Measurements from ENCODE around the gene TPRG1.

The TPRG1 gene

GRCh38 chr3:189282741-189283140 lies 111.0 kb downstream of the TPRG1 start:
- no peak for DNase-seq (ENCODE audit: low read depth)

DNA sequence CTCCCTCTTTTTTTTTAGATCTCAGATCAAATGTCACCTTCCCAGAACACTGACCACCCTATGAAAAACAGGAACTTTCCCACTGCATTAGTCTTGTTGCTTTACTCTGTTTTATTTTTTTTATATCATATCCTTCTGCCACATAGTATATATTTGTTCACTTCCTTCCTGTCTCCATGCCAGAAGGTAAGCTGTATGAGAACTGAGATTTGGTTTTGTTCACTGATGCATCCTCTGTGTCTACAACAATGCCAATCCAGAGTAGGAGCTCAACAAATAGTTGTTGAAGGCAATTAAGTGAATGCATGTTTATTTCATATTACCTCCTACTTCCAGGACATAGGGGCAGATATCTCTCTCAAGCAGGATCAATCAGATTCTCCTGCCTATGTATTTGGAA lies 114.4 kb downstream of the TPRG1 start:
- DNase-seq (ENCODE audit: low read depth): no peak

DNA sequence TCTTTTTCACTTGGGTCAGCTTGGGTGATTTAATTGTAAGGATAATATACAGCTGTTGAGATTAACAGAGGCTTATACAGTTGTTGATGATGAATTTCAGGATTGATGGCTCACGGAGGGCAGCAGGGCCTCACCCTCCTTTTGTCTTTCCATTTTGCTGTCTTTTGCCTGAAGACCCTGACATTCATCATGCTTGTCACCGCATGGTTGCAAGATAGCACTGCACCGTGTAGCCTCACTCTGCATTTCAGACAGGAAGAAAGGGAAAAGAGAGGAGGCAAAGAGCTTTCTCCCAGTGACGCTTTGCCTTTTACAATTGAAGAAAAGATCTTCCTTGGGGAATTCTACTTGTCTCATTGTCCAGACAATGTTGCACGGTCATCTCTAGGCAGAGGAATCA lies 115.1 kb downstream of the TPRG1 start:
- no peak for DNase-seq (ENCODE audit: low read depth)

DNA sequence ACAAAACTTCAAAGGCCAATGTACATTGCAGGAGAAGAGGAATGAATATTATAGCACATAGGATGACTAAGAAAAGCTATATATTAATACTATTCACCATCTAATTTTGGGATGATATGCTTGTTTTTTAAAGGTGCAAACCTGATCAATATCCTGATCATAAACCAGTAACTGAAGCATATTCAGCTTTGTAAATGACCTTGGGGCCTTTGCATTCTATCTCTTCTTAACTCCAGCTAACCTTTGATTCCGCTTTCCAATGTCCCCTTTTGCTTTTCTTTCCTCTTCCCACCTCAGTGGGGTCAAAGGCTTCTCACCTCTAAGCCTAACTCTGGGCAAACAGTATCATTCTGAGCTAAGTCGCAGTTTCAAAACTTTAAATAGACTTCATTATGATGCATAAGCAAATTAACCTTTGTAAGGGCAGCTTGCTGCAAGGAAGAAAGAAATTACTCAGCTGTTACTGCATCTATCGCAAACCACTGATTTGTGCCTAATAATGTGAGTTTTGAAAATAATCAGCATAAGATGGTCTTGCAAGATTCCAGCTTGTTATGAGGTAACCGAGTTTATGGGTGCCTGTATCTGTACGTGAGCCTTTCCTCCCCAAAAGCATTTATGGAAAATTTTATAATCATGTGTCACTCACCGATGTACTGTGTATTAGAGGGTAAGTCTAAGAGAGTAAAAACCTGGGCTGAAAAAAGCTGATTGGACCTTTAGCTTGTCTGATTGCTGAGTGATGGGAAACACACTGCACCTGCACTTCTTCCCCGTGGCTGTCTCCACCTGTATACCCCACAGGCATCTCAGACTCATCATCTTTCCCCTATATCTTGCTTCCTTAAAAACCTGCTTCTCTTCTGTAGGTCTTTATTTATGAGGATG lies 116.8 kb downstream of the TPRG1 start:
- DNase-seq (ENCODE audit: low read depth): no peak

DNA sequence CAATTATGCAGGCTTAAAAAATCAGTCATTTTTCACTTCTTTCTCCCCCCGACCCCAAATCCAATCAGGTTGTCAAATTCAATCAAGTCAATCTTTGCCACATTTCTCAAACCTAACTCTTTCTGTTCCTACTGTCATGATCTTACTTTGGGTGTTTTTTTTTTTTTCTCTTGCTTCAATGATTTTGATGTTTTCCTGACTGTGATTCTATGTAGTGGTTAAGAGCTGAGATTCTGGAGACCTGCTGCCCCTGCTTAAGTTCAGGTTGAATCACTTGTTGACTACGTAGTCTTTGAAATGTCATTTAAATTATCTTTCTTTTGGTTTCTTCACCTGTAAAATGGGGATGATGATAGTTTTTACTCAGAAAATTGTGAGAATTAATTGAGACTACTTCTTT lies 117.5 kb downstream of the TPRG1 start:
- no peak for DNase-seq (ENCODE audit: low read depth)

GRCh38 chr3:189292667-189293484 lies 121.1 kb downstream of the TPRG1 start:
- DNase-seq (ENCODE audit: low read depth): no peak

- DNase-seq (ENCODE audit: low read depth): no peak
These were observed 122.9 kb downstream of the TPRG1 start for GRCh38 chr3:189294649-189295048.

GRCh38 chr3:189295089-189295488 lies 123.3 kb downstream of the TPRG1 start:
- DNase-seq (ENCODE audit: low read depth): no peak

- DNase-seq (ENCODE audit: low read depth): no peak
These were observed 126.2 kb downstream of the TPRG1 start for GRCh38 chr3:189297932-189298331.

DNA sequence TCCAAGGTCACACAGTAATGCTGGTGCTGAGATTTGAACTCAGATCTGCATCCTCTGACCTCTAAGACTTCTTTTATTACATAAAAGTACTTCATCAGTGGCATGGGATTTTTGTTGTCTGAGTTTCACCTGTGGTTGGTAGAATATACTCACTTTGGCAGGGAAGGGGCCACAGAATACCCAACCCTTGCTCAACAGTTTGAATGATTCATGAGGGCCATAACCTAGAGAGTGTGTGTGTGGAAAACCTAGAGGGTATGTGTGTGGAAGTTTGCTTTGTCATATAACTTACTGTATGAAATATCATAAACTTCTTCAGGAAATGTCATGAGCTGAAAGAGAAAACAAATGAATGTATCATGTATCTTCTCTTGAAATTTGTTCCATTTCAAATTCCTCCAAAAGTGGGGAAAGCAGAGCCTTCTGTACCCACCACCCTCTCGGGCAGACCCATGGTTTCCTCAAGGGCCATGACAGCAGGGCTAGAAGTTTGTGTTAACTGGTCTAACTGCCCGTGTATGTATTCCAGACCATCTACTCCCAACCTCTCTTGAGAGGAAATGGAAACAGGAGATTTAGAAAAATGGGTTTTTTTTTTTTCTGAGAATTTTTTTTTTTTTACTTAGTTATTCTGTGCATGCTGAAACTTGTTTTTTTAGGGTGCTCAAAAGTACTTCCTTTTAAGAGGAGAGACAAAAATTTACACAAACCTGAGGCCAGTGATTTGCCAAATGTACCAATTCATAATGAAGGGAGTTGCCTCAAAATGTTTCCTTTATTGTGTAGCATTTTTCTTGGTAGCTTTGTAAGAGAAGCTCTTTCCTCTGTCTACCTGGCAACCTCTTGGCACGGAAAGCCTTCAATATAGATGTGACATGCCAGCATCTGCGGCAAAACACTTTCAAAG lies 127.0 kb downstream of the TPRG1 start:
- DNase-seq (ENCODE audit: low read depth): no peak

DNA sequence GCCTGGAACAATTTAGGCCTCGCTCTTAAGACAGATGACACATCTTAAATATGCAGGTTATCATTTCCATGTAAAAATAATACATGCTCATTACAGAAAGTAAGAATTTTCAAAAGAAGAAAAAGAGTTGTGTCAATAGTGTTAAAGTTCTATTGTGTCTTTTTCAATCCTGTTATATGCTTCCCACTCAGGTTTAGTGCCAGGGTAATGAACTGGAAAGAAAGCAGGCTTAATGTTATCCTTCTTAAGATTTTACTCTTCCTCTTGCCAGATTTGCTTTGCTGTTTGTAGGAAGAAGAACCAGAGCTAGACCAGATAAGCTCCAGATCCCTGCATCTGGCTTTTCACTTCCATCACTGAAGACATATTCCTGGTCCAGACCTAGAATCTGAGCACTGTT lies 128.6 kb downstream of the TPRG1 start:
- DNase-seq (ENCODE audit: low read depth): no peak

GRCh38 chr3:189301479-189301878 lies 129.7 kb downstream of the TPRG1 start:
- no peak for DNase-seq (ENCODE audit: low read depth)

DNA sequence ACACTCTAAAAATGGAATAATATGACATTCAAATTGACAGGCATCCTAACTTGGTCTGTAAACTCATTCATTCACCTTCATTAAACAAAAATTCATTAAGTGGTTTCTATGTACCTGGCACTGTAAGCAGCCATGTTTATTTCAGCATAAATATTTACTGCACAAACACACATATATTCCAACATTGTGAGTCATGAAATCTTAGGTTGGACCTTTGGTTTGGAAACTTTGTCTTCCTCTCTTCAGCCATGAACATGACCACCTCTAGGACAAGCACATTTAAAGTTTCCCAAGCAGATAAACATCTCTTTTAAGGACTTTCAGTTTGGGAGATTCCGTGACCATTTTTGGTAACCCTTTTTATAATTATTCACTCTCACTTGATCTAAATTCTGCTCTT lies 131.8 kb downstream of the TPRG1 start:
- DNase-seq (ENCODE audit: low read depth): no peak

GRCh38 chr3:189304465-189305351 lies 132.9 kb downstream of the TPRG1 start:
- no peak for DNase-seq (ENCODE audit: low read depth)

DNA sequence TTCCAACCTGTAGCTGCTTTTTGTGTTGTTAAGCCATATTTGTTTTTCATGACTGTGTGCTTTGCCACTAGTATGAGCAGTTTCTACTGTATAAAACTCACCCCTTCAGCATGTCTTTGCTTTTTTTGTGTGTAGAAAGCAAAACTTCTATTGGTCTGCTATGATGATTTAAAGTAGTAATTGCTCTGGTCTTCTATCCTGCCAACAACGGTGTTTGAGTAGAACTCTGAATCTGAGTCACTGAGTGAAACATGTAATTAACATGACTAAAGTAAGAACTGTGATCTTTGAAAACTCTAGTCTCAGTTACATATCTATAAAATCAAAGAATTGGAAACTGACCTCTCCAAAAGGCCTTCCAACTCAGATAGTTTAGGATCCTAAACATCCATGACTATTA lies 133.6 kb downstream of the TPRG1 start:
- DNase-seq (ENCODE audit: low read depth): no peak

- no peak for DNase-seq (ENCODE audit: low read depth)
These were observed 136.2 kb downstream of the TPRG1 start for GRCh38 chr3:189307963-189308362.

DNA sequence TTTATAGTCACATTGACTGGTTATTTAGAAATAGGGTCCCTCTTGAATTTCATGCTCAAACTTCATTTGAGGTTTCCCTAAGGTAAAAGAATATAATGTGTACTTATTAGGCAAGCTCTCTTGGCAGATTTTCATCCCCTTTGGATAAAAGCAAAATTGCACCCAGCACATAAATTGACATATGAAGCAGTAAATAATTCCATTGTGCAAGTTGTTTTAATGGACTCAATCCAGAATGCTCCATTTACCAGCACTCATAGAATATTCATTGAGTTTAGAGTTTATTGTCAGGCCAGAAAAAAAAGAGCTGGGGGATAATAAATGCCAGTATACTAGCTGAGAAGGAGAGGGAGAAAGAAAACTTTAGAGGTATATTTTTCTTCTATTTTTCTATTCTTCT lies 136.8 kb downstream of the TPRG1 start:
- DNase-seq (ENCODE audit: low read depth): no peak

DNA sequence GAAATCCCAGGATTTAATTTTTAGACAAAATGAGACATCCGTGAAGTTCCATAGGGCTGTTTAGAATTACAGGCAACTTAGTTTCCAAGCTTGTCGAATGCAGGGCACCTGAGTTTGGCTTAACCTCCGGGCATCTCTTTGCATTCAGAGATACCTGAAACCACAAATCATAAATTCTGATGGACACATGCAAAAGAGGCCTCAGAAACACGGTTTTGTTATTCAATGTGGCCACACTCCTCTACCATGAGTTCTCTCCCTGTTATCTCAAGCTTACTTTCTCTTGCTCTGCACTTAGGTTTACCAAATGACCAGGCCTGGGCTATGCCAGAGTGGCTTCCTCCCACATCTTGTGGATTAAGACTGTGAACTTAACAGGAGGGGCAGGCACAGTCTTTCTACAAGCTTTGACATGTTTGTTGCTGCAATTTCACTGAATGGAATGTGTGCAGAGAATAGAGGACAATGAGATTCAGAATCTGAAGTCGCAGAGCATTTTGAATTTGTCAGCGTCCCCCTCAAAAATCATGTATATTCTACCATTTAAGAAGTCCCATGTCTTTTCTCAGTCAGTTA lies 137.7 kb downstream of the TPRG1 start:
- no peak for DNase-seq (ENCODE audit: low read depth)

DNA sequence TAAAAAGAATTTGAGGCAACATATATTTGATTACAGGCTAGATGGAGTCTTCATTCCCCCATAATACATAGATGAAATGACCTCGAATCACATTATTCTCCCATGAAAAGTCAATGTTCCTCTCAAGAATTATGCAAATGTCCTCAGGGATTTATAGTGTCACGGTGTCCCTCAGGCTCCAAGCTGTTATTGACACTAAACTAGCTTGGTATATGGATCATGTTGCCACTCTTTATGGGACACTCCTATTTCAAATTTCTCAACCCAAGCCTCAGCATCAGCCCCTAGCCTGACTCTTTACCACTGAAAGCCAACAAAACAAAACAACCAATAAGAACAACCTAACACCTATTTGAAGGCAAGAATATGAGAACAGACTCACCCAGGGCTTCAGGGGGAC lies 139.8 kb downstream of the TPRG1 start:
- DNase-seq (ENCODE audit: low read depth): no peak

DNA sequence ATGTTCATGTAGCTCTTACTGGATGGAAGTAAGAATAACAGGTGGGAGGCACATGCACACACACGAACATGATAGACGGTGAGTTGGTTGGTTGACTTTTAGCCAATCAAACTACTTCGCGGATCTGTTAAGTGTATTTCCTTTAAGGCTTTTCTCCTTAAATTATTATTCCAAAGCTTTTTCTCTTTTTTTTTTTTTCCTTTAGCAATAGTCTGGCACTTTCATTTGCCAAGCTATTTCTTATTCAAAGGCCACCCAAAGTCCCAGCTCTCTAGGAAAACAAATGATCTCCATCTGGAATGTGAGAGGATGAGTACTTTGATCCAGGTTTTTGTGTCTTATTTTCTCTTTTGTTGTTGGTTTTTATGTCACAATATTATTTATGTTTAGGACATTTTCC lies 141.1 kb downstream of the TPRG1 start:
- no peak for DNase-seq (ENCODE audit: low read depth)

All from stimulated activated CD8-positive, alpha-beta memory T cell treated with anti-CD3 and anti-CD28 coated beads, Interleukin-4, amount 100 ng/mL, for 24 hours (primary cell).